Skeletal muscle tissue (tissue), 4 donors: Measurements from ENCODE around the gene PGPEP1. TPM values are rescaled to one million over a fixed set of nuclear protein-coding genes. Genes with fewer than 3 reads are reported as not detected.
A peak's percentile ranks its signal among the peaks of the same experiment; 100 is the strongest.
"Not testable (repeated sequence)": the region's sequence is repeated elsewhere in the genome, so short reads cannot be mapped to it uniquely, and the experiment has no call there.

ENCODE experiments used
- H3K27ac ChIP-seq: one replicate; pipeline ENCODE4 v1.7.0; 2013; ENCODE audit warnings: mild to moderate bottlenecking, low read depth, low read length, inconsistent platforms
- H3K27me3 ChIP-seq, 3 donors: one replicate each; pipeline ENCODE4 v1.7.0; 2013; ENCODE audit warnings: low read length in 3 of 3; ENCODE audit not compliant: control insufficient read depth in 3 of 3, insufficient read depth in 3 of 3
- H3K36me3 ChIP-seq, 3 donors: one replicate each; pipeline ENCODE4 v1.7.0; 2013; ENCODE audit warnings: low read length in 3 of 3; ENCODE audit not compliant: control insufficient read depth in 3 of 3, insufficient read depth in 3 of 3
- H3K4me1 ChIP-seq, 3 donors: one replicate each; pipeline ENCODE4 v1.7.0; 2013; ENCODE audit warnings: low read length in 3 of 3, mild to moderate bottlenecking in 3 of 3; ENCODE audit not compliant: control insufficient read depth in 3 of 3, insufficient read depth in 3 of 3
- H3K4me3 ChIP-seq, 3 donors: one replicate each; pipeline ENCODE4 v1.7.0; 2013; ENCODE audit warnings: low read length in 3 of 3
- H3K9ac ChIP-seq, 3 donors: one replicate each; pipeline ENCODE4 v1.7.0; 2013; ENCODE audit warnings: low read length in 3 of 3, mild to moderate bottlenecking in 3 of 3, moderate library complexity in 2 of 3, low read depth in 1 of 3
- H3K9me3 ChIP-seq, 3 donors: one replicate each; pipeline ENCODE4 v1.7.0; 2013; ENCODE audit warnings: low read length in 3 of 3; ENCODE audit not compliant: control insufficient read depth in 3 of 3
- total RNA-seq: library from RNA; depleted of rRNA; stranded (reverse); fragments of >200 nt; gene quantifications from one replicate; pipeline ENCODE4 v1.2.3, GENCODE V29; 2014
- donor health status: Osteomylitis.

Gene PGPEP1
- total RNA-seq, 1 donor from 2014 or later: 10.4 TPM

DNA sequence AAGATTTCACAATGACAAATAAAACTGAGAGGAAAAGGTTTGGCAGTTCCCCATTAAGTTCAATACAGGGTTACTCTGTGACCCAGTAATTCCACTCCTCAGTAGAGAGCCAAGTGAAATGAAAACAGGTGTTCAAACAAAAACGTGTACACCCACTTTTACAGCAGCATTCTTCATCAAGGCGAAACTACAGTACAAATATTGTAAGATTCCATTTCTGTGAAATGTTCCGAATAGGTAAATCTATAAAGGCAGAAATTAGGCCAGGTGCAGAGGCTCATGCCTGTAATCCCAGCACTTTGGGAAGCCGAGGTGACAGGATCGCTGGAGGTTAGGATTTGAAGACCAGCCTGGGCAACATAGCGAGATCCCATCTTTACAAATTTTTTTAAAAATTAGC is 36.6 kb downstream of the PGPEP1 start:
- no peak overlapping the region for H3K27ac ChIP-seq
- peak overlapping the region in 1 of 3 donors; percentile 45 for H3K9ac ChIP-seq
- no peak overlapping the region for H3K4me3 ChIP-seq
- peaks cover 25 to 32% (median 29%) of the 10 kb centered on the region in 3 donors for H3K4me1 ChIP-seq
- H3K27me3 ChIP-seq: no peaks in the 10 kb centered on the region
- no peaks in the 10 kb centered on the region for H3K36me3 ChIP-seq
- H3K9me3 ChIP-seq: no peaks in the 10 kb centered on the region

DNA sequence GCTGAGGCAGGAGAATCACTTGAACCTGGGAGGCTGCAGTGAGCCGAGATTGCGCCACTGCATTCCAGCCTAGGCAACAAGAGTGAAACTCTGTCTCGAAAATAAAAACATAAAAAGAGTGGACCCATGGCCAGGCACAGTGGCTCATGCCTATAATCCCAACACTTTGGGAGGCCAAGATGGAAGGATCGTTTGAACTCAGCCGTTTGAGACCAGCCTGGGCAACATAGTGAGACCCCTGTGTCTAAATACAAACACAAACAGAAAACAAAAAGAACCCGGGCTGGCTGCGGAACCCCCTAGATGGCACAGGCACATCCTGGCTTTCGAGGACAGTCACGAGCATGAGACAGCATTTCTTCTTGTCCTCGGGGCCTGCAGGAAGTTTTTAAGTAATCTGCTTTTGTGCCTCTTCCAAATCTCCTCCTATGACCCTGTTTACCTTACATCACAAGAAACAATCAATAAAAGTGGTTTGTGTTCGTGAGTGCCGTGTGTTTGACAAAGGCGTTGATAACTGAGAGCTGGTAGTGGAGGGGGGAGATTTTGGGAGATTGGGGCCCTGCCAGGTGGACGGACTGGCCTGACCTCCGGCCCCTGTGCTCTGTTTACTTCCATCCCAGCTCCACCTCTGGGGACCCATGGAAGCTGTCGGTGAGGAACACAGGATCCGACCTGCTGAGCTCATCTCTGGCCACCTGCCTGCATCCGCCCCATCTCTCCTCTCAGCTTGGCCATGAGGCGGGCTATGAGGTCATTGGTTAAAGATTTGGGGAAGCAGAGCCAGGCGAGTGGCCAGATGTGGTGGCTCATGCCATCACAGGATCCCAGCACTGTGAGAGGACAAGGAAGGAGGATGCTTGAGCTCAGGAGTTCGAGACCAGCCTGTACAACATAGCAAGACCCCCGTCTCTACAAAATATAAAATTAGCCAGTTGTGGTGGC is 39.7 kb downstream of the PGPEP1 start:
- H3K9me3 ChIP-seq: no peaks in the 10 kb centered on the region
- H3K4me3 ChIP-seq: peak overlapping the region in 1 of 3 donors; percentile 37
- peak overlapping the region in 1 of 3 donors; percentile 51 for H3K9ac ChIP-seq
- no peaks in the 10 kb centered on the region for H3K36me3 ChIP-seq
- H3K27ac ChIP-seq: peak overlapping the region; percentile 74
- peaks cover 10 to 20% (median 19%) of the 10 kb centered on the region in 3 donors for H3K4me1 ChIP-seq
- no peaks in the 10 kb centered on the region for H3K27me3 ChIP-seq

DNA sequence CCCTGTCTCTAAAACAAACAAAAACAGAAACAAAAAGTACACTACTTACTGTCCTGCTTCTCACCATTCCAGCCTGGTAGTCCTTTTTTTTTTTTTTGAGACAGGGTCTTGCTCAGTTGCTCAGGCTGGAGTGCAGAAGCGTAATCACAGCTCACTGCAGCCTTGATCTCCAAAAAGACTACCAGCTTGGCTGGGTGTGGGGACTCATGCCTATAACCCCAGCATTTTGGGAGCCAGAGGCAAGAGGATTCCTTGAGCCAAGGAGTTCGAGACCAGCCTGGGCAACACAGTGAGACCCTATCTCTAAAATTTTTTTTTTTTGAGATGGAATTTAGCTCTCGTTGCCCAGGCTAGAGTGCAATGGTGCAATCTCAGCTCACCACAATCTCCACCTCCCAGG is 40.4 kb downstream of the PGPEP1 start:
- peaks cover 0 to 6% (median 4%) of the 10 kb centered on the region in 3 donors for H3K27me3 ChIP-seq
- H3K36me3 ChIP-seq: no peaks in the 10 kb centered on the region
- H3K9me3 ChIP-seq: no peaks in the 10 kb centered on the region
- H3K4me3 ChIP-seq: peak overlapping the region in 1 of 3 donors; percentile 37
- H3K9ac ChIP-seq: peak overlapping the region in 1 of 3 donors; percentile 40
- H3K4me1 ChIP-seq: peaks cover 10 to 18% (median 17%) of the 10 kb centered on the region in 3 donors
- peak overlapping the region; percentile 74 for H3K27ac ChIP-seq

DNA sequence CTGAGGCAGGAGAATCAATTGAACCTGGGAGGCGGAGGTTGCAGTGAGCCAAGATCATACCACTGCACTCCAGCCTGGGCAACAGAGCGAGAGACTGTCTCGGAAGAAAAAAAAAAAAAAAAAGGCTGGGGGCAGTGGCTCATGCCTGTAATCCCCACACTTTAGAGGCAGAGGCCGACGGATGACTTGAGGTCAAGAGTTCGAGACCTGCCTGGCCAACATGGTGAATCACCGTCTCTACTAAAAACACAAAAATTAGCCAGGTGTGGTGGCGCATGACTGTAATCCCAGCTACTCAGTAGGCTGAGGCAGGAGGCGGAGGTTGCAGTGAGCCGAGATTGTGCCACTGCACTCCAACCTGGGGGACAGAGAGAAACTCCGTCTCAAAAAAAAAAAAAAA is 43.2 kb downstream of the PGPEP1 start:
- not testable (repeated sequence) for H3K9ac ChIP-seq, H3K36me3 ChIP-seq, H3K27ac ChIP-seq, H3K27me3 ChIP-seq, H3K9me3 ChIP-seq, H3K4me3 ChIP-seq
- peaks cover 15 to 32% (median 28%) of the 10 kb centered on the region in 3 donors for H3K4me1 ChIP-seq

DNA sequence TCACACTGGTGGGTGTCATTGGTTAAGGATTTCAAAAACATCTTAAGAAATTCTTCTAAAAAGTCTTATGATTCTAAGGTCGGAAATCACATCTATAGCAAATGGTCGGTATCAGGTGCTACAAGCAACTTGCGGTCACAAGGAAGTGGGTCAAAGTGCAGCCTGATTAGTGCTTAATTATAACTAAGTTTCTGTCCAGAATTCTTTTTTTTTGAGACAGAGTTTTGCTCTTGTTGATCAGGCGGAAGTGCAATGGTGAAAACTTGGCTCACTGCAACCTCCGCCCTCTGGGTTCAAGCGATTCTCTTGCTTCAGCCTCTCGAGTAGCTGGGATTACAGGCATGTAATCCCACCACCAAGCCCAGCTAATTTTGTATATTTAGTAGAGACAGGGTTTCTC is 44.4 kb downstream of the PGPEP1 start:
- Histone ChIP-seq H3K4me3 (no peak overlapping the region), H3K9me3 (no peaks in the 10 kb centered on the region), H3K9ac (no peak overlapping the region), H3K36me3 (no peaks in the 10 kb centered on the region), H3K4me1 (peaks cover 15 to 30% (median 28%) of the 10 kb centered on the region in 3 donors), H3K27ac (no peak overlapping the region), H3K27me3 (peaks cover 0 to 8% (median 4%) of the 10 kb centered on the region in 3 donors)

DNA sequence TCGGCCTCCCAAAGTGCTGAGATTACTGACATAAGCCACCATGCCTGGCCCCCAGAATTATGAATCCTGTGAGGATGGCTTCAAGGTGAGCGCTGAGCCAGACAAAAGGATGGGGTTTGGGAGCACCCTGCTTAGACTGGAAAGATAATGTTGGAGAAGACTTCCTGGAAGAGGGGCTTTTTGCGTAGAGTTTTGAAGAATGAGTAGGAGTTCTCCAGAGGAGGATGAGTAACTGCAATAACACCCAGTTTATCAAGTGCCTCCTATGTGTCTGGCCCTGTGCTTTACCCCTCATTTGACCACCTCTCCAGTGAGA is 44.9 kb downstream of the PGPEP1 start:
- no peak overlapping the region for H3K9ac ChIP-seq
- H3K4me1 ChIP-seq: peaks cover 10 to 25% (median 23%) of the 10 kb centered on the region in 3 donors
- no peak overlapping the region for H3K27ac ChIP-seq
- peaks cover 0 to 8% (median 4%) of the 10 kb centered on the region in 3 donors for H3K27me3 ChIP-seq
- H3K4me3 ChIP-seq: no peak overlapping the region
- H3K9me3 ChIP-seq: peaks cover 0 to 2% (median 0%) of the 10 kb centered on the region in 3 donors
- peaks cover 0 to 3% (median 0%) of the 10 kb centered on the region in 3 donors for H3K36me3 ChIP-seq

DNA sequence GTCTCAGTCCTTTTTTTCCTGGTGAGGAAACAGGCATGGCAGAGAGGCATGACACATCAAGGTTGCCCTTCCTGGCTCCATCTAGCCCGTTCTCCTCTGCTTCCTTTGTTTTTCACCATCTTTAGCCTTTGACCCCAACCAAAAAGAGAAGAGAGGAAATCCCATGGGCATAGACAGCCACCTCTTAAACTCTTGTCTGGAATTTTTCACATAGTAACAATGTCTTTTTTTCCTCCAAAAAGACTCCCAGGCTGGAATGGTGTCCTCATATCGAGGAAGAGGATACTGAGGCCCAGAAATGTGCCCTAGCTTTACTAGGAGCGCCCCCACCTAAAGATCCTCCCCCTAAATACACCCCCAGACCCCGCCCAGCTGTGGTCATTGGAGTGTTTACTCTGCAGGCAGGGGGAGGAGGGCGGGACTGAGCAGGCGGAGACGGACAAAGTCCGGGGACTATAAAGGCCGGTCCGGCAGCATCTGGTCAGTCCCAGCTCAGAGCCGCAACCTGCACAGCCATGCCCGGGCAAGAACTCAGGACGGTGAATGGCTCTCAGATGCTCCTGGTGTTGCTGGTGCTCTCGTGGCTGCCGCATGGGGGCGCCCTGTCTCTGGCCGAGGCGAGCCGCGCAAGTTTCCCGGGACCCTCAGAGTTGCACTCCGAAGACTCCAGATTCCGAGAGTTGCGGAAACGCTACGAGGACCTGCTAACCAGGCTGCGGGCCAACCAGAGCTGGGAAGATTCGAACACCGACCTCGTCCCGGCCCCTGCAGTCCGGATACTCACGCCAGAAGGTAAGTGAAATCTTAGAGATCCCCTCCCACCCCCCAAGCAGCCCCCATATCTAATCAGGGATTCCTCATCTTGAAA is 45.5 kb downstream of the PGPEP1 start, which contains the start of gene GDF15:
TSS of gene GDF15 (plus strand) at position 484 of the 868 bp plus-strand sequence. CDS start at position 516, 32 bp downstream.
- H3K27ac ChIP-seq: no peak within 1 kb of the TSS
- H3K4me3 ChIP-seq: peak within 1 kb of the TSS in 2 of 3 donors; percentile 2 to 22

DNA sequence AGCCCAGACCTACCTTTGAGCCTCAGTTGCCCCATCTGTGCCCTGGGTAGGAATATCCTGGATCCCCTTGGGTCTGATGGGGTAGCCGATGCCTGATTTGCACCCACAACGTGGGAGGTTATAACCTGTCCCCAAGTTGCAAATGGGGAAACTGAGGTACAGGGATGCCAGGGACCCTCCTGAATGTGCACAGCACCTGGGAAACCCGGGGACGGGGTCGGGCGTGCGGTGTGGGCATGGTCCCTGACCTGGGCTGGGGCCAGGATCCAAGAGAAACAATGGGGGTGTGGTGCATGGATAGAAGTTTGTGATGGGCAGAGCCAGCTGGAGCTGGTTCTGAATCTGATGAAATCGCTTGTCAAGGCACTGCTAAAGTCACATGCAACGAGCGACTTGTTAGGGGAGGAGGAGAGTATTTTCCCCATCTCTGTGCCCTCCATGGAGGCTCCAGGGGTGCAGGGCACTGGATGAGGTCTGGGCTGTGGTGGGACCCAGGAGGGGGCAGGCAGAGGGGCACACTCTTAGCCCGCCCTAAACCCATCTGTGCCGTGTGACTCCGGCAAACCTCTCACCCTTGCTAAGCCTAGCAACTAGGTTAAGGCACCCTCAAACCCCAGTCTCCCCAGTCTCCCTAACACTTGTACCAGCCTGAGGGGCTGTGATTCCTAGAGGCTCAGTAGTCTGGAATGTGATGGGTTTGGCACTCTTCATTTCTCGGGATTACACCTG is 46.3 kb downstream of the PGPEP1 start:
- Histone ChIP-seq H3K4me3 (peak overlapping the region in 1 of 3 donors; percentile 22), H3K9ac (peak overlapping the region in 1 of 3 donors; percentile 40)

More for the DNA sequence above, 45.5 kb downstream of the PGPEP1 start, which contains the start of gene GDF15:
- peaks cover 5 to 20% (median 17%) of the 10 kb centered on the region in 3 donors for H3K4me1 ChIP-seq
- peaks cover 0 to 2% (median 0%) of the 10 kb centered on the region in 3 donors for H3K9me3 ChIP-seq
- H3K27me3 ChIP-seq: peaks cover 0 to 8% (median 4%) of the 10 kb centered on the region in 3 donors
- H3K9ac ChIP-seq: peak within 1 kb of the TSS in 1 of 3 donors; percentile 40
- H3K36me3 ChIP-seq: peaks cover 0 to 7% (median 0%) of the 10 kb centered on the region in 3 donors

More for the DNA sequence above, 46.3 kb downstream of the PGPEP1 start:
- Histone ChIP-seq H3K27me3 (peaks cover 0 to 8% (median 4%) of the 10 kb centered on the region in 3 donors), H3K9me3 (peaks cover 0 to 2% (median 0%) of the 10 kb centered on the region in 3 donors), H3K36me3 (peaks cover 0 to 9% (median 0%) of the 10 kb centered on the region in 3 donors), H3K27ac (no peak overlapping the region), H3K4me1 (peaks cover 5 to 20% (median 17%) of the 10 kb centered on the region in 3 donors)
